ENCODE data around the gene DRC1.

- TF ChIP-seq SUZ12 (IDR thresholded peaks at IDR 0.05; ENCODE audit: extremely low read depth, insufficient read depth, insufficient read length) (no peak), YY1 (IDR thresholded peaks at IDR 0.05; ENCODE audit: insufficient read depth, insufficient read length) (no peak)
Observed at GRCh38 chr2:26480566-26481423, 79.1 kb downstream of the DRC1 start.

Measured in NT2/D1 (cell line).